Measurements from ENCODE around the gene KRCC1.

The KRCC1 gene

DNA sequence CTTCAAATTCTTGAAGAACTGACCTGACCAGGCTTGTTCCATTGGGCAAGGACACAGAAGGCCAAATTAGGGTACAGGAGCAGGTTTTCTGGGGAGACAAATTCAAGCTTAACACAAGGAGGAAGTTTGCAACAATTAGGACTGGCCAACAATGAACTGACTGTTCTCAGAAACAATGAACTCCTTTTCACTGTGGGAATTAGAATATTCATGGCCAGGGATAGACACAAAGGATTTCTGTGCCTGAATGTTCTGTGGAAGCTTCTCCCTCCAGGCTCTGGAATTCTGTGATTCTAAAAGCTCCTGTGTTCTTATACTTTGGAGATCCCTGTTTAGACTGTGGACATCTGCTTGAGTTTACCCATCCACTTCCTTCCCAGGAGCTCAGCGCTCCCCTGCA lies 27.2 kb upstream of the KRCC1 start:
- no peak for ATAC-seq
- TF ChIP-seq, protein P1, sequence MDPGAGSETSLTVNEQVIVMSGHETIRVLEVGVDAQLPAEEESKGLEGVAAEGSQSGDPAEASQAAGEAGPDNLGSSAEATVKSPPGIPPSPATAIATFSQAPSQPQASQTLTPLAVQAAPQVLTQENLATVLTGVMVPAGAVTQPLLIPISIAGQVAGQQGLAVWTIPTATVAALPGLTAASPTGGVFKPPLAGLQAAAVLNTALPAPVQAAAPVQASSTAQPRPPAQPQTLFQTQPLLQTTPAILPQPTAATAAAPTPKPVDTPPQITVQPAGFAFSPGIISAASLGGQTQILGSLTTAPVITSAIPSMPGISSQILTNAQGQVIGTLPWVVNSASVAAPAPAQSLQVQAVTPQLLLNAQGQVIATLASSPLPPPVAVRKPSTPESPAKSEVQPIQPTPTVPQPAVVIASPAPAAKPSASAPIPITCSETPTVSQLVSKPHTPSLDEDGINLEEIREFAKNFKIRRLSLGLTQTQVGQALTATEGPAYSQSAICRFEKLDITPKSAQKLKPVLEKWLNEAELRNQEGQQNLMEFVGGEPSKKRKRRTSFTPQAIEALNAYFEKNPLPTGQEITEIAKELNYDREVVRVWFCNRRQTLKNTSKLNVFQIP (CRISPR knock-in tag; IDR thresholded peaks at IDR 0.05; ENCODE audit: borderline replicate concordance, low read depth) = no peak
- TF ChIP-seq ZC3H10 (CRISPR knock-in tag; IDR thresholded peaks at IDR 0.05) = no peak
- TF ChIP-seq TCF4 (CRISPR knock-in tag; IDR thresholded peaks at IDR 0.05; ENCODE audit: borderline replicate concordance) = no peak
- TF ChIP-seq ARNTL (CRISPR knock-in tag; IDR thresholded peaks at IDR 0.05; ENCODE audit: borderline replicate concordance, low read depth) = no peak
- TF ChIP-seq ISL1 (CRISPR knock-in tag; IDR thresholded peaks at IDR 0.05) = no peak
- TF ChIP-seq ZNF70 (CRISPR knock-in tag; IDR thresholded peaks at IDR 0.05) = no peak
- TF ChIP-seq, protein P2, sequence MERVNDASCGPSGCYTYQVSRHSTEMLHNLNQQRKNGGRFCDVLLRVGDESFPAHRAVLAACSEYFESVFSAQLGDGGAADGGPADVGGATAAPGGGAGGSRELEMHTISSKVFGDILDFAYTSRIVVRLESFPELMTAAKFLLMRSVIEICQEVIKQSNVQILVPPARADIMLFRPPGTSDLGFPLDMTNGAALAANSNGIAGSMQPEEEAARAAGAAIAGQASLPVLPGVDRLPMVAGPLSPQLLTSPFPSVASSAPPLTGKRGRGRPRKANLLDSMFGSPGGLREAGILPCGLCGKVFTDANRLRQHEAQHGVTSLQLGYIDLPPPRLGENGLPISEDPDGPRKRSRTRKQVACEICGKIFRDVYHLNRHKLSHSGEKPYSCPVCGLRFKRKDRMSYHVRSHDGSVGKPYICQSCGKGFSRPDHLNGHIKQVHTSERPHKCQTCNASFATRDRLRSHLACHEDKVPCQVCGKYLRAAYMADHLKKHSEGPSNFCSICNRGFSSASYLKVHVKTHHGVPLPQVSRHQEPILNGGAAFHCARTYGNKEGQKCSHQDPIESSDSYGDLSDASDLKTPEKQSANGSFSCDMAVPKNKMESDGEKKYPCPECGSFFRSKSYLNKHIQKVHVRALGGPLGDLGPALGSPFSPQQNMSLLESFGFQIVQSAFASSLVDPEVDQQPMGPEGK (CRISPR knock-in tag; IDR thresholded peaks at IDR 0.05; ENCODE audit: borderline replicate concordance) = no peak
- TF ChIP-seq ESRRG (CRISPR knock-in tag; IDR thresholded peaks at IDR 0.05) = no peak
- TF ChIP-seq CSDC2 (CRISPR knock-in tag; IDR thresholded peaks at IDR 0.05) = no peak
- TF ChIP-seq TOX (CRISPR knock-in tag; IDR thresholded peaks at IDR 0.05; ENCODE audit: borderline replicate concordance) = no peak
- no peak for TF ChIP-seq GLIS3 (CRISPR knock-in tag; IDR thresholded peaks at IDR 0.05)
- TF ChIP-seq BACH2 (CRISPR knock-in tag; IDR thresholded peaks at IDR 0.05; ENCODE audit: borderline replicate concordance) = no peak
- TF ChIP-seq, protein P3, sequence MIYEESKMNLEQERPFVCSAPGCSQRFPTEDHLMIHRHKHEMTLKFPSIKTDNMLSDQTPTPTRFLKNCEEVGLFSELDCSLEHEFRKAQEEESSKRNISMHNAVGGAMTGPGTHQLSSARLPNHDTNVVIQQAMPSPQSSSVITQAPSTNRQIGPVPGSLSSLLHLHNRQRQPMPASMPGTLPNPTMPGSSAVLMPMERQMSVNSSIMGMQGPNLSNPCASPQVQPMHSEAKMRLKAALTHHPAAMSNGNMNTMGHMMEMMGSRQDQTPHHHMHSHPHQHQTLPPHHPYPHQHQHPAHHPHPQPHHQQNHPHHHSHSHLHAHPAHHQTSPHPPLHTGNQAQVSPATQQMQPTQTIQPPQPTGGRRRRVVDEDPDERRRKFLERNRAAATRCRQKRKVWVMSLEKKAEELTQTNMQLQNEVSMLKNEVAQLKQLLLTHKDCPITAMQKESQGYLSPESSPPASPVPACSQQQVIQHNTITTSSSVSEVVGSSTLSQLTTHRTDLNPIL (CRISPR knock-in tag; IDR thresholded peaks at IDR 0.05; ENCODE audit: low read depth) = no peak
- no peak for TF ChIP-seq PPARA (CRISPR knock-in tag; IDR thresholded peaks at IDR 0.05; ENCODE audit: borderline replicate concordance)
- TF ChIP-seq ZFP30 (CRISPR knock-in tag; IDR thresholded peaks at IDR 0.05) = no peak
- TF ChIP-seq, protein P4, sequence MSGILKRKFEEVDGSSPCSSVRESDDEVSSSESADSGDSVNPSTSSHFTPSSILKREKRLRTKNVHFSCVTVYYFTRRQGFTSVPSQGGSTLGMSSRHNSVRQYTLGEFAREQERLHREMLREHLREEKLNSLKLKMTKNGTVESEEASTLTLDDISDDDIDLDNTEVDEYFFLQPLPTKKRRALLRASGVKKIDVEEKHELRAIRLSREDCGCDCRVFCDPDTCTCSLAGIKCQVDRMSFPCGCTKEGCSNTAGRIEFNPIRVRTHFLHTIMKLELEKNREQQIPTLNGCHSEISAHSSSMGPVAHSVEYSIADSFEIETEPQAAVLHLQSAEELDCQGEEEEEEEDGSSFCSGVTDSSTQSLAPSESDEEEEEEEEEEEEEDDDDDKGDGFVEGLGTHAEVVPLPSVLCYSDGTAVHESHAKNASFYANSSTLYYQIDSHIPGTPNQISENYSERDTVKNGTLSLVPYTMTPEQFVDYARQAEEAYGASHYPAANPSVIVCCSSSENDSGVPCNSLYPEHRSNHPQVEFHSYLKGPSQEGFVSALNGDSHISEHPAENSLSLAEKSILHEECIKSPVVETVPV (CRISPR knock-in tag; IDR thresholded peaks at IDR 0.05) = no peak
- no peak for TF ChIP-seq ZNF8 (CRISPR knock-in tag; IDR thresholded peaks at IDR 0.05)

DNA sequence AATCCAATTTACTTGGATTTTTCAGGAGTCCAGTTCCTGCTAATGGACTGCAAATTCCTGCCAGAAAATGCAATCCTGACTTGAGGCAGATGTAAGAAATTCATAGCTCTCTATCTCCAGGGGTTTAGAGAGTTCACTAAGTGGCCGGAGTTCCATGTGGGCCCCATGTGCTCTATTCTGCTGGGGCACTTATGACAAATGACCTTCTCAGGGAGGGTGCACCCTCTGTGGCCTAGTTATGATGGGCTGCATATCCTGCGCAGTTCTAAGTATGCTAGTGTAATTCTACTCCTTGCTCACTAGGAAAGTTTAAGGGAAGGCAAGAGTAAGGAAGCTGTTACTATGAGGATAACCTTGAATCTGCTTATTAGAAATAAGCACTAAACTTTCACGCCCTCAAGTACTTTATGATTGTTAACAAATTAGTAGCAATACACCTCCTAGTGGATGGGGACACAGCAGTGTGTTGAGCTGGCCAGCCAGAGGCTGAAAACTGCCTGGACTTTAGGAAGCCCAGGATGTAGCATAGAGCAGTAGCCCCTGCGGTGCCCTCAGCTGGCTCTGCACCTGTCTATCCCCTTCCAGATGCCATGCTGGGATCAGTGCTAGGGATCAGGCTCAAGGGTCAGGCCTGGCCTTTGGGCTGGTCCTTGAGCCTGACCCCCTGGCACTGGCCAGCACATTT lies 26.5 kb upstream of the KRCC1 start:
- TF ChIP-seq SNAI2 (CRISPR knock-in tag; IDR thresholded peaks at IDR 0.05) = no peak
- TF ChIP-seq ZNF565 (CRISPR knock-in tag; conservative IDR thresholded peaks at IDR 0.05; ENCODE audit: low read depth) = no peak
- TF ChIP-seq ARNTL (CRISPR knock-in tag; IDR thresholded peaks at IDR 0.05; ENCODE audit: borderline replicate concordance, low read depth) = no peak
- TF ChIP-seq, protein P2 (CRISPR knock-in tag; IDR thresholded peaks at IDR 0.05; ENCODE audit: borderline replicate concordance) = no peak
- no peak for TF ChIP-seq GLIS3 (CRISPR knock-in tag; IDR thresholded peaks at IDR 0.05)
- TF ChIP-seq ESRRG (CRISPR knock-in tag; IDR thresholded peaks at IDR 0.05) = no peak
- no peak for TF ChIP-seq ISL1 (CRISPR knock-in tag; IDR thresholded peaks at IDR 0.05)
- no peak for TF ChIP-seq PPARA (CRISPR knock-in tag; IDR thresholded peaks at IDR 0.05; ENCODE audit: borderline replicate concordance)
- TF ChIP-seq ZFP3 (CRISPR knock-in tag; IDR thresholded peaks at IDR 0.05) = no peak
- no peak for TF ChIP-seq ZFP30 (CRISPR knock-in tag; IDR thresholded peaks at IDR 0.05)
- TF ChIP-seq, protein P1 (CRISPR knock-in tag; IDR thresholded peaks at IDR 0.05; ENCODE audit: borderline replicate concordance, low read depth) = no peak
- TF ChIP-seq OSR1 (CRISPR knock-in tag; IDR thresholded peaks at IDR 0.05) = no peak
- TF ChIP-seq, protein P4 (CRISPR knock-in tag; IDR thresholded peaks at IDR 0.05) = no peak
- ATAC-seq = no peak

All from SK-N-SH treated with all-trans-retinoic acid at 6 μM for 48 hours (cell line).